Measurements from ENCODE around the gene KCND3. TPM values are rescaled to one million over a fixed set of nuclear protein-coding genes. Genes with fewer than 3 reads are reported as not detected.

Gene KCND3
- total RNA-seq, 1 donor from 2014 or later, result 0.43 TPM

GRCh38 chr1:111818546-111818945 lies 170.9 kb downstream of the KCND3 start:
- no peak overlapping the region for H3K9ac ChIP-seq (ENCODE audit: low read length)
- FAIRE-seq, result no peak
- peaks cover 20% of the 10 kb centered on the region for H3K27me3 Mint-ChIP-seq (ENCODE audit: low read depth, unreplicated experiment)
- no peak overlapping the region for H3K4me3 Mint-ChIP-seq (ENCODE audit: unreplicated experiment)
- no peak for DNase-seq (ENCODE audit: low read depth)
- H3K36me3 ChIP-seq (ENCODE audit: insufficient read depth, low read length), result no peaks in the 10 kb centered on the region
- H3K36me3 Mint-ChIP-seq (ENCODE audit: low read depth, unreplicated experiment), result no peaks in the 10 kb centered on the region
- no peak overlapping the region for H3K27ac Mint-ChIP-seq (ENCODE audit: unreplicated experiment)
- no peaks in the 10 kb centered on the region for H3K4me1 Mint-ChIP-seq (ENCODE audit: low read depth, unreplicated experiment)
- H3K4me3 ChIP-seq (ENCODE audit: insufficient read depth, low read depth, low read length), result no peak overlapping the region
- H4K20me1 ChIP-seq (ENCODE audit: insufficient read depth, low read length), result no peaks in the 10 kb centered on the region
- H3K4me1 ChIP-seq (ENCODE audit: insufficient read depth, low read length), result no peaks in the 10 kb centered on the region
- TF ChIP-seq CTCF (IDR thresholded peaks at IDR 0.05; ENCODE audit: insufficient read depth, low read depth, low read length) (no peak), EZH2 (IDR thresholded peaks at IDR 0.05; ENCODE audit: insufficient read depth, low read length) (no peak)
- no peaks in the 10 kb centered on the region for H3K9me3 ChIP-seq (ENCODE audit: insufficient read depth, low read depth, low read length)
- H3K4me2 ChIP-seq (ENCODE audit: low read length), result no peak overlapping the region
- no peak overlapping the region for H3K27ac ChIP-seq (ENCODE audit: low read depth, low read length)
- peaks cover 2% of the 10 kb centered on the region for H3K9me3 Mint-ChIP-seq (ENCODE audit: unreplicated experiment)
- H3K27me3 ChIP-seq (ENCODE audit: insufficient read depth, low read length), result no peaks in the 10 kb centered on the region
- H2AFZ ChIP-seq (ENCODE audit: low read depth, low read length), result no peak overlapping the region
- H3K79me2 ChIP-seq (ENCODE audit: insufficient read depth, low read length), result no peaks in the 10 kb centered on the region

- no peak for TF ChIP-seq EZH2 (IDR thresholded peaks at IDR 0.05; ENCODE audit: insufficient read depth, low read length)
- no peak for TF ChIP-seq CTCF (IDR thresholded peaks at IDR 0.05; ENCODE audit: insufficient read depth, low read depth, low read length)
- Mint-ChIP-seq H3K4me3 (ENCODE audit: unreplicated experiment) (no peak overlapping the region), H3K27me3 (ENCODE audit: low read depth, unreplicated experiment) (peaks cover 18% of the 10 kb centered on the region), H3K27ac (ENCODE audit: unreplicated experiment) (no peak overlapping the region), H3K9me3 (ENCODE audit: unreplicated experiment) (peaks cover 2% of the 10 kb centered on the region), H3K36me3 (ENCODE audit: low read depth, unreplicated experiment) (no peaks in the 10 kb centered on the region), H3K4me1 (ENCODE audit: low read depth, unreplicated experiment) (no peaks in the 10 kb centered on the region)
- no peaks in the 10 kb centered on the region for H3K9me3 ChIP-seq (ENCODE audit: insufficient read depth, low read depth, low read length)
- no peak overlapping the region for H3K4me2 ChIP-seq (ENCODE audit: low read length)
- no peak for DNase-seq (ENCODE audit: low read depth)
- H3K27me3 ChIP-seq (ENCODE audit: insufficient read depth, low read length), result no peaks in the 10 kb centered on the region
- no peak for FAIRE-seq
- no peak overlapping the region for H3K27ac ChIP-seq (ENCODE audit: low read depth, low read length)
- H3K36me3 ChIP-seq (ENCODE audit: insufficient read depth, low read length), result no peaks in the 10 kb centered on the region
- no peaks in the 10 kb centered on the region for H4K20me1 ChIP-seq (ENCODE audit: insufficient read depth, low read length)
- H3K4me1 ChIP-seq (ENCODE audit: insufficient read depth, low read length), result no peaks in the 10 kb centered on the region
- H3K9ac ChIP-seq (ENCODE audit: low read length), result no peak overlapping the region
- no peak overlapping the region for H3K4me3 ChIP-seq (ENCODE audit: insufficient read depth, low read depth, low read length)
- H3K79me2 ChIP-seq (ENCODE audit: insufficient read depth, low read length), result no peaks in the 10 kb centered on the region
- no peak overlapping the region for H2AFZ ChIP-seq (ENCODE audit: low read depth, low read length)
Measured at GRCh38 chr1:111818081-111818480, 171.4 kb downstream of the KCND3 start.

- Mint-ChIP-seq H3K4me3 (ENCODE audit: unreplicated experiment) (no peak overlapping the region), H3K36me3 (ENCODE audit: low read depth, unreplicated experiment) (no peaks in the 10 kb centered on the region), H3K27ac (ENCODE audit: unreplicated experiment) (no peak overlapping the region), H3K27me3 (ENCODE audit: low read depth, unreplicated experiment) (peaks cover 11% of the 10 kb centered on the region), H3K9me3 (ENCODE audit: unreplicated experiment) (peaks cover 2% of the 10 kb centered on the region), H3K4me1 (ENCODE audit: low read depth, unreplicated experiment) (no peaks in the 10 kb centered on the region)
- FAIRE-seq (no peak), DNase-seq (ENCODE audit: low read depth) (no peak)
- Histone ChIP-seq H3K4me2 (ENCODE audit: low read length) (no peak overlapping the region), H3K4me1 (ENCODE audit: insufficient read depth, low read length) (no peaks in the 10 kb centered on the region), H3K79me2 (ENCODE audit: insufficient read depth, low read length) (no peaks in the 10 kb centered on the region), H2AFZ (ENCODE audit: low read depth, low read length) (no peak overlapping the region), H3K9me3 (ENCODE audit: insufficient read depth, low read depth, low read length) (no peaks in the 10 kb centered on the region), H3K27ac (ENCODE audit: low read depth, low read length) (no peak overlapping the region), H3K36me3 (ENCODE audit: insufficient read depth, low read length) (no peaks in the 10 kb centered on the region), H4K20me1 (ENCODE audit: insufficient read depth, low read length) (no peaks in the 10 kb centered on the region), H3K9ac (ENCODE audit: low read length) (no peak overlapping the region), H3K27me3 (ENCODE audit: insufficient read depth, low read length) (no peaks in the 10 kb centered on the region), H3K4me3 (ENCODE audit: insufficient read depth, low read depth, low read length) (no peak overlapping the region)
- TF ChIP-seq CTCF (IDR thresholded peaks at IDR 0.05; ENCODE audit: insufficient read depth, low read depth, low read length) (no peak), EZH2 (IDR thresholded peaks at IDR 0.05; ENCODE audit: insufficient read depth, low read length) (no peak)
Measured at GRCh38 chr1:111814642-111815041, 174.8 kb downstream of the KCND3 start.

Measured in astrocyte (in vitro differentiated cells and primary cell).